ENCODE data around the gene HMX3. TPM values are rescaled to one million over a fixed set of nuclear protein-coding genes. Genes with fewer than 3 reads are reported as not detected.

HMX3 gene
- total RNA-seq, 4 donors from 2014 or later = not detected

DNA sequence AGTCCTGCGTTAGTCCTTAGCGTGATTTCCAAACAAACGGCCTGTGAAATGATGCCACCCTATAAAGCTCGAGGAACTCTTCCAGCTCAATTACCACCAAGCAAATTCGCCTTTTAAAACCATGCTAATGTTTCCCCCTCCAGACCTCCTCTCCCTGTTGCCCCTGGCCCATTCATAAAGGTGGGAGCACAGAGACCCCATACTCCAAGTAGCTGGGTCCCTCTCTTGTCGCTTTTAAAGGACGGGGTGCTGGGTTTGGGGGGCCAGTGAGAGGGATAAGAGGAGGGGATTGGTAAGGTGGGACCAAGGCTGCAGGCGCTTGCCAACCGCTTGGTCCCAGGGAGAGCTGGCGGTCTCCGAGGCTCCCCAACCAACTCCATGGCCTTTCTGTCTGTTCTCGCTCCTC, 13.4 kb downstream of the HMX3 start:
- TF ChIP-seq, protein P1, sequence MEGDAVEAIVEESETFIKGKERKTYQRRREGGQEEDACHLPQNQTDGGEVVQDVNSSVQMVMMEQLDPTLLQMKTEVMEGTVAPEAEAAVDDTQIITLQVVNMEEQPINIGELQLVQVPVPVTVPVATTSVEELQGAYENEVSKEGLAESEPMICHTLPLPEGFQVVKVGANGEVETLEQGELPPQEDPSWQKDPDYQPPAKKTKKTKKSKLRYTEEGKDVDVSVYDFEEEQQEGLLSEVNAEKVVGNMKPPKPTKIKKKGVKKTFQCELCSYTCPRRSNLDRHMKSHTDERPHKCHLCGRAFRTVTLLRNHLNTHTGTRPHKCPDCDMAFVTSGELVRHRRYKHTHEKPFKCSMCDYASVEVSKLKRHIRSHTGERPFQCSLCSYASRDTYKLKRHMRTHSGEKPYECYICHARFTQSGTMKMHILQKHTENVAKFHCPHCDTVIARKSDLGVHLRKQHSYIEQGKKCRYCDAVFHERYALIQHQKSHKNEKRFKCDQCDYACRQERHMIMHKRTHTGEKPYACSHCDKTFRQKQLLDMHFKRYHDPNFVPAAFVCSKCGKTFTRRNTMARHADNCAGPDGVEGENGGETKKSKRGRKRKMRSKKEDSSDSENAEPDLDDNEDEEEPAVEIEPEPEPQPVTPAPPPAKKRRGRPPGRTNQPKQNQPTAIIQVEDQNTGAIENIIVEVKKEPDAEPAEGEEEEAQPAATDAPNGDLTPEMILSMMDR (IDR thresholded peaks at IDR 0.05) = no peak
- TF ChIP-seq POLR2A (IDR thresholded peaks at IDR 0.05) = no peak
- no peak for TF ChIP-seq EP300 (IDR thresholded peaks at IDR 0.05)
- Histone ChIP-seq H3K27ac (no peak overlapping the region), H3K9me3 (no peaks in the 10 kb centered on the region), H3K4me1 (peaks cover 0 to 77% (median 36%) of the 10 kb centered on the region in 4 donors), H3K27me3 (peaks cover 0 to 94% of the 10 kb centered on the region in 2 donors), H3K36me3 (no peaks in the 10 kb centered on the region), H3K4me3 (peak overlapping the region in 2 of 4 donors; percentile 10 to 44)
- 2 to 3% methylated on average over 10 to 12 of the region's 12 CpGs for WGBS, 2 donors
- no peak for DNase-seq (ENCODE audit: low spot score in 2 of 2)

DNA sequence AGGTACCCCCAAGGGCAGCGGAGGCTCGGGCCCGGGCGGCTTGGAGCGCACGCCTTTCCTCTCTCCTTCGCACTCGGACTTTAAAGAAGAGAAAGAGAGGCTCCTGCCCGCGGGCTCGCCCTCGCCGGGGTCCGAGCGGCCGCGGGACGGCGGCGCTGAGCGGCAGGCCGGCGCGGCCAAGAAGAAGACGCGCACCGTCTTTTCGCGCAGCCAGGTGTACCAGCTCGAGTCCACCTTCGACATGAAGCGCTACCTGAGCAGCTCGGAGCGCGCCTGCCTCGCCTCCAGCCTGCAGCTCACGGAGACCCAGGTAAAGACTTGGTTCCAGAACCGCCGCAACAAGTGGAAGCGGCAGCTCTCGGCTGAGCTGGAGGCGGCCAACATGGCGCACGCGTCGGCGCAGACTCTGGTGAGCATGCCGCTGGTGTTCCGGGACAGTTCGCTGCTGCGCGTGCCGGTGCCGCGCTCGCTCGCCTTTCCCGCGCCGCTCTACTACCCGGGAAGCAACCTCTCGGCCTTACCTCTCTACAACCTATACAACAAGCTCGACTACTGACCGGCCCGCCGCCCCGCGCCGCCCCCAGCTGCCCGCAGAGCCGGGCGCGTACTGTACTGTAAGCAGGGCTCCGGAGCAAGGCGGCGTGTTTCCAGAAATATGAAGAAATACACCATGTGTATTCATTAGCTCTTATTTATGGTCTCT, 13.9 kb downstream of the HMX3 start:
- H3K27ac ChIP-seq = no peak overlapping the region
- H3K4me3 ChIP-seq = peak overlapping the region in 3 of 4 donors; percentile 10 to 44 (median 31)
- no peaks in the 10 kb centered on the region for H3K9me3 ChIP-seq
- peaks cover 0 to 71% (median 36%) of the 10 kb centered on the region in 4 donors for H3K4me1 ChIP-seq
- TF ChIP-seq POLR2A (IDR thresholded peaks at IDR 0.05) (no peak), EP300 (IDR thresholded peaks at IDR 0.05) (no peak)
- TF ChIP-seq, protein P1 (IDR thresholded peaks at IDR 0.05) = no peak
- peaks cover 0 to 89% of the 10 kb centered on the region in 2 donors for H3K27me3 ChIP-seq
- H3K36me3 ChIP-seq = no peaks in the 10 kb centered on the region
- no peak for DNase-seq (ENCODE audit: low spot score in 2 of 2)
- WGBS, 2 donors = 1% methylated on average over 59 of the region's 76 CpGs

DNA sequence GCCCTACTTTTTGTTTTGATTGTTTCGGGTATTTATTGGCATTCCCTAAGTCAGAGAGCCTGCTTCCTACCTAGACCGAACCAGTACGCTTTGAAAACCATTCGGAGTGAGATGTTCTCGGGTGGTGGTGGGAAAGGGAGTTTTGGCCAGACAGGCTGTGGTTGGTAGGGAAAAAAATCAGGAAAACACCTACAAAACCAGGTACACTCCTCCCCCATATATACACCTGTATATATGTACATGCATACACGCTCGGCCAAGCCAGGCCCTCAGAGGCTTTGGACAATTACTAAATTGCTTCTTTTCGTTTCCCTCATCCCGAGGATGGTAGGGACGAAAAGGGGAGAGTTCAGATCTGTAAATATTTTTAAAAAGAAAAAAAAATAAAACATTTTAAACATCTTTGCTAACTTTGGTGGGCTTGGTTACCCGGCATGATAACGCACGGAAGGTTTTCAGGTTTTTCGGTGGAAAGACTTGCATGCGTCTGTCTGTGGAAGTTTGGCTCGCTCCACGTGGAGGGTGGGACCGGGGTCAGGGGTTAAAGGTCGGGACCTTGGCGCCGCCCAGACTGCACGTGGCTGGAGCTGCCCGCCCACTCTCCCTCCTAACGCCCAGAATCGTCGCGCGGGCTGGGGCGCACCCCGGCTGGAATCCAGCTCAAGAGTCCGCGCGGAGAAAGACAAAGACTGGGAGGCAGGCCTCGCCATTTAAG, 14.7 kb downstream of the HMX3 start:
- WGBS, 2 donors = 4 to 6% methylated on average over 18 to 34 of the region's 34 CpGs
- Histone ChIP-seq H3K4me3 (peak overlapping the region in 2 of 4 donors; percentile 3 to 44), H3K4me1 (peaks cover 0 to 70% (median 41%) of the 10 kb centered on the region in 4 donors), H3K27me3 (peaks cover 0 to 82% of the 10 kb centered on the region in 2 donors), H3K9me3 (no peaks in the 10 kb centered on the region), H3K27ac (no peak overlapping the region), H3K36me3 (no peaks in the 10 kb centered on the region)
- TF ChIP-seq EP300 (IDR thresholded peaks at IDR 0.05) (peak in 1 of 2 donors; percentile 54), POLR2A (IDR thresholded peaks at IDR 0.05) (no peak)
- TF ChIP-seq, protein P1 (IDR thresholded peaks at IDR 0.05) = no peak
- DNase-seq (ENCODE audit: low spot score in 2 of 2) = no peak

GRCh38 chr10:123150986-123151736, 15.4 kb downstream of the HMX3 start:
- Histone ChIP-seq H3K4me1 (peaks cover 0 to 70% (median 42%) of the 10 kb centered on the region in 4 donors), H3K9me3 (no peaks in the 10 kb centered on the region), H3K4me3 (peak overlapping the region in 2 of 4 donors; percentile 3 to 24), H3K27ac (no peak overlapping the region), H3K36me3 (peaks cover 0 to 4% (median 0%) of the 10 kb centered on the region in 3 donors), H3K27me3 (peaks cover 0 to 74% of the 10 kb centered on the region in 2 donors)
- TF ChIP-seq EP300 (IDR thresholded peaks at IDR 0.05) = no peak
- TF ChIP-seq, protein P1 (IDR thresholded peaks at IDR 0.05) = no peak
- TF ChIP-seq POLR2A (IDR thresholded peaks at IDR 0.05) = no peak
- 2 to 5% methylated on average over 20 to 51 of the region's 56 CpGs for WGBS, 2 donors
- DNase-seq (ENCODE audit: low spot score in 2 of 2) = no peak

Data from tibial nerve (tissue), 4 donors.